GM19467 (cell line): ENCODE measurements around the gene USP6NL.
"Not testable (repeated sequence)": the region's sequence is repeated elsewhere in the genome, so short reads cannot be mapped to it uniquely, and the experiment has no call there.

Source experiments
- ATAC-seq: cut with Tn5 transposase; IDR thresholded peaks from one replicate; pipeline ENCODE4 v1.9.1; 2021; ENCODE audit warnings: mild to moderate bottlenecking, moderate library complexity; ENCODE audit not compliant: unreplicated experiment

USP6NL gene

GRCh38 chr10:11520892-11521291 lies 90.6 kb downstream of the USP6NL start:
- ATAC-seq, result no peak

GRCh38 chr10:11517150-11517549 lies 94.3 kb downstream of the USP6NL start:
- ATAC-seq, result no peak

- ATAC-seq, result no peak
These were observed 95.1 kb downstream of the USP6NL start for GRCh38 chr10:11516431-11516746.

GRCh38 chr10:11515596-11516430 lies 95.6 kb downstream of the USP6NL start:
- peak; percentile 39 for ATAC-seq

GRCh38 chr10:11513727-11514126 lies 97.7 kb downstream of the USP6NL start:
- ATAC-seq, result no peak

GRCh38 chr10:11512596-11512995 lies 98.9 kb downstream of the USP6NL start:
- no peak for ATAC-seq

- ATAC-seq, result no peak
These were observed 100.1 kb downstream of the USP6NL start for GRCh38 chr10:11511321-11511720.

- ATAC-seq, result no peak
These were observed 100.7 kb downstream of the USP6NL start for GRCh38 chr10:11510736-11511135.

GRCh38 chr10:11510281-11510680 lies 101.2 kb downstream of the USP6NL start:
- no peak for ATAC-seq

- no peak for ATAC-seq
These were observed 102.4 kb downstream of the USP6NL start for GRCh38 chr10:11509036-11509435.

GRCh38 chr10:11506247-11506789 lies 105.1 kb downstream of the USP6NL start:
- no peak for ATAC-seq

- no peak for ATAC-seq
These were observed 105.8 kb downstream of the USP6NL start for GRCh38 chr10:11505639-11506038.

- no peak for ATAC-seq
These were observed 106.7 kb downstream of the USP6NL start for GRCh38 chr10:11504566-11505285.

GRCh38 chr10:11501600-11501999 lies 109.8 kb downstream of the USP6NL start:
- ATAC-seq, result no peak

GRCh38 chr10:11499425-11500071 lies 111.9 kb downstream of the USP6NL start:
- ATAC-seq, result no peak

GRCh38 chr10:11498399-11498798 lies 113.1 kb downstream of the USP6NL start:
- ATAC-seq, result no peak

GRCh38 chr10:11494923-11495322 lies 116.5 kb downstream of the USP6NL start:
- ATAC-seq, result not testable (repeated sequence)

GRCh38 chr10:11493646-11494045 lies 117.8 kb downstream of the USP6NL start:
- no peak for ATAC-seq

- no peak for ATAC-seq
These were observed 120.4 kb downstream of the USP6NL start for GRCh38 chr10:11491087-11491486.

GRCh38 chr10:11489591-11489990 lies 121.9 kb downstream of the USP6NL start:
- no peak for ATAC-seq

GRCh38 chr10:11488126-11488525 lies 123.3 kb downstream of the USP6NL start:
- ATAC-seq, result no peak
